A549 (cell line): ENCODE measurements around the gene FOXS1.

ENCODE experiments used
- FOXS1 ChIP-seq: fragments of 250-450 bp; sonication (Bioruptor Pico); IDR thresholded peaks from 2 replicates; pipeline ENCODE4 v1.5.0; 2020; ENCODE audit warnings: mild to moderate bottlenecking, moderate library complexity
- POLR2A ChIP-seq: IDR thresholded peaks from 2 replicates; pipeline ENCODE4 v1.6.1; 2012; ENCODE audit warnings: mild to moderate bottlenecking, low read length
- TF ChIP-seq, protein P1 (sequence below): fragments of >200 bp; sonication (Bioruptor Twin); formaldehyde crosslinking; IDR thresholded peaks from 3 replicates; pipeline ENCODE4 v1.5.1; 2016

DNA sequence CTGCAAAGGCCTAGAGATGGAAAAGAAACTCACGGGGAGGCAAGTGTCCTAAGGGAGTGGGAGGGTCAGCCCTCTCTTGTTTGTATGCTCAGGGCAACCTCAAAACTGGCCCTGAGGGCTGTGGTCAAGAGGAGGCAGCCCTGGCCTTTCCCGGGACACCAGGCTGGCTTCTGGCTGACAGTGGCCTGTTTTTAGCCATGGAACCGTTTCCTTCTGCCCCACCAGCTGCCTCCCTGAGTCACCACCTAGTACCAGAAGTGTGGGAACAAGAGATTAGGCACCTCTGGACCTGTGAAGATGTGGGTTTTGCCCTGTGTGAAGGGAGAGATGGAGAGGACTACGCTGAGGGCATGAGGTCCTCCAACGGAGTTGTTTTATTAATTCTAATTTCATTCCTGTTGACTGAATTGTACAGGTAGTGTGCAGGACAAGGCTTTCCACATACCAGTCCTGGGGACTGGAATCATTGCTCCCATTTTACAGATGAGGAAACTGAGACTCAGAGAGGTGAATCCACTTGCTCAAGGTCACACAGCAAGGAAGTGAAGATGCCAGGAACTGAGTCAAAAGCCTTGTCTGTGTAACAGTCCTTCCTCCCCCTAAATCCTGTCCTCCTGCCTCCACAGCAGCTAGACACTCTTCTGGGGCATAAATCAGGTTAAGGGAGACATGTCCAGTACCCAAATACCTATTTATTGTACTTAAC is 5.5 kb downstream of the FOXS1 start:
- TF ChIP-seq, protein P1, sequence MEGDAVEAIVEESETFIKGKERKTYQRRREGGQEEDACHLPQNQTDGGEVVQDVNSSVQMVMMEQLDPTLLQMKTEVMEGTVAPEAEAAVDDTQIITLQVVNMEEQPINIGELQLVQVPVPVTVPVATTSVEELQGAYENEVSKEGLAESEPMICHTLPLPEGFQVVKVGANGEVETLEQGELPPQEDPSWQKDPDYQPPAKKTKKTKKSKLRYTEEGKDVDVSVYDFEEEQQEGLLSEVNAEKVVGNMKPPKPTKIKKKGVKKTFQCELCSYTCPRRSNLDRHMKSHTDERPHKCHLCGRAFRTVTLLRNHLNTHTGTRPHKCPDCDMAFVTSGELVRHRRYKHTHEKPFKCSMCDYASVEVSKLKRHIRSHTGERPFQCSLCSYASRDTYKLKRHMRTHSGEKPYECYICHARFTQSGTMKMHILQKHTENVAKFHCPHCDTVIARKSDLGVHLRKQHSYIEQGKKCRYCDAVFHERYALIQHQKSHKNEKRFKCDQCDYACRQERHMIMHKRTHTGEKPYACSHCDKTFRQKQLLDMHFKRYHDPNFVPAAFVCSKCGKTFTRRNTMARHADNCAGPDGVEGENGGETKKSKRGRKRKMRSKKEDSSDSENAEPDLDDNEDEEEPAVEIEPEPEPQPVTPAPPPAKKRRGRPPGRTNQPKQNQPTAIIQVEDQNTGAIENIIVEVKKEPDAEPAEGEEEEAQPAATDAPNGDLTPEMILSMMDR = no peak
- TF ChIP-seq POLR2A (no peak), FOXS1 (CRISPR knock-in tag) (no peak)
